ENCODE data around the gene TMIGD2. TPM values are rescaled to one million over a fixed set of nuclear protein-coding genes. Genes with fewer than 3 reads are reported as not detected.

Gene TMIGD2
- total RNA-seq, 1 donor from 2014 or later, result 0.19 TPM

GRCh38 chr19:4295972-4296771 lies 6.0 kb downstream of the TMIGD2 start:
- H3K9ac ChIP-seq, result no peak overlapping the region
- no peak for DNase-seq (ENCODE audit: low spot score)
- no peaks in the 10 kb centered on the region for H3K9me3 ChIP-seq (ENCODE audit: low read depth)

GRCh38 chr19:4294389-4294788 lies 7.8 kb downstream of the TMIGD2 start:
- no peak overlapping the region for H3K4me3 Mint-ChIP-seq
- H3K27me3 Mint-ChIP-seq (ENCODE audit: insufficient read depth, low read depth), result peaks cover 4% of the 10 kb centered on the region
- Histone ChIP-seq H3K36me3 (no peaks in the 10 kb centered on the region), H3K9ac (no peak overlapping the region), H3K27ac (no peak overlapping the region), H3K4me3 (no peak overlapping the region), H4K20me1 (ENCODE audit: low read depth) (no peaks in the 10 kb centered on the region), H3K27me3 (no peaks in the 10 kb centered on the region), H3K4me2 (no peak overlapping the region), H3K79me2 (ENCODE audit: low read depth) (no peaks in the 10 kb centered on the region), H3F3A (ENCODE audit: low read depth) (no peaks in the 10 kb centered on the region), H3K9me3 (ENCODE audit: low read depth) (no peaks in the 10 kb centered on the region), H2AFZ (replicated peaks) (no peak overlapping the region), H3K4me1 (peaks cover 11% of the 10 kb centered on the region)
- peak overlapping the region; percentile 72 for H3K27ac Mint-ChIP-seq
- H3K4me1 Mint-ChIP-seq, result peaks cover 15% of the 10 kb centered on the region
- TF ChIP-seq CTCF (IDR thresholded peaks at IDR 0.05), result no peak
- no peak for DNase-seq (ENCODE audit: low spot score)
- no peaks in the 10 kb centered on the region for H3K36me3 Mint-ChIP-seq
- peaks cover 2% of the 10 kb centered on the region for H3K9me3 Mint-ChIP-seq

More at GRCh38 chr19:4295972-4296771, 6.0 kb downstream of the TMIGD2 start:
- no peaks in the 10 kb centered on the region for H4K20me1 ChIP-seq (ENCODE audit: low read depth)
- H3K4me2 ChIP-seq, result no peak overlapping the region
- no peaks in the 10 kb centered on the region for H3K27me3 ChIP-seq
- Mint-ChIP-seq H3K9me3 (peaks cover 2% of the 10 kb centered on the region), H3K4me3 (no peak overlapping the region), H3K36me3 (no peaks in the 10 kb centered on the region), H3K4me1 (peaks cover 9% of the 10 kb centered on the region), H3K27me3 (ENCODE audit: insufficient read depth, low read depth) (peaks cover 4% of the 10 kb centered on the region), H3K27ac (no peak overlapping the region)
- H2AFZ ChIP-seq (replicated peaks), result no peak overlapping the region
- peaks cover 6% of the 10 kb centered on the region for H3K4me1 ChIP-seq
- H3F3A ChIP-seq (ENCODE audit: low read depth), result no peaks in the 10 kb centered on the region
- no peaks in the 10 kb centered on the region for H3K36me3 ChIP-seq
- H3K79me2 ChIP-seq (ENCODE audit: low read depth), result no peaks in the 10 kb centered on the region
- H3K4me3 ChIP-seq, result no peak overlapping the region
- no peak overlapping the region for H3K27ac ChIP-seq
- TF ChIP-seq EZH2 (IDR thresholded peaks at IDR 0.05) (no peak), CTCF (IDR thresholded peaks at IDR 0.05) (no peak), EZH2phosphoT487 (IDR thresholded peaks at IDR 0.05) (no peak)

- DNase-seq (ENCODE audit: low spot score), result no peak
- no peaks in the 10 kb centered on the region for H3F3A ChIP-seq (ENCODE audit: low read depth)
- no peak for TF ChIP-seq EZH2phosphoT487 (IDR thresholded peaks at IDR 0.05)
- no peak for TF ChIP-seq EZH2 (IDR thresholded peaks at IDR 0.05)
- no peak for TF ChIP-seq CTCF (IDR thresholded peaks at IDR 0.05)
These were observed 9.7 kb downstream of the TMIGD2 start for GRCh38 chr19:4292515-4292914.

More at GRCh38 chr19:4292515-4292914, 9.7 kb downstream of the TMIGD2 start:
- H3K79me2 ChIP-seq (ENCODE audit: low read depth), result no peaks in the 10 kb centered on the region
- Mint-ChIP-seq H3K4me3 (no peak overlapping the region), H3K27ac (peak overlapping the region; percentile 42), H3K9me3 (no peaks in the 10 kb centered on the region), H3K4me1 (peaks cover 15% of the 10 kb centered on the region), H3K27me3 (ENCODE audit: insufficient read depth, low read depth) (peaks cover 2% of the 10 kb centered on the region), H3K36me3 (no peaks in the 10 kb centered on the region)
- no peak overlapping the region for H3K4me2 ChIP-seq
- no peaks in the 10 kb centered on the region for H3K9me3 ChIP-seq (ENCODE audit: low read depth)
- no peak overlapping the region for H2AFZ ChIP-seq (replicated peaks)
- no peaks in the 10 kb centered on the region for H3K36me3 ChIP-seq
- H3K27ac ChIP-seq, result no peak overlapping the region
- H3K27me3 ChIP-seq, result no peaks in the 10 kb centered on the region
- H4K20me1 ChIP-seq (ENCODE audit: low read depth), result no peaks in the 10 kb centered on the region
- no peak overlapping the region for H3K4me3 ChIP-seq
- no peak overlapping the region for H3K9ac ChIP-seq
- peaks cover 11% of the 10 kb centered on the region for H3K4me1 ChIP-seq

Measured in neural progenitor cell (in vitro differentiated cells).